HG02759 (cell line): ENCODE data around the gene CALHM1.

Source experiments
- ATAC-seq: cut with Tn5 transposase; IDR thresholded peaks from one replicate; pipeline ENCODE4 v1.9.1; 2021; ENCODE audit warnings: mild to moderate bottlenecking, moderate library complexity; ENCODE audit not compliant: unreplicated experiment

Gene CALHM1

GRCh38 chr10:103456074-103456660 is 2.5 kb downstream of the CALHM1 start:
- ATAC-seq, result no peak

- no peak for ATAC-seq
Measured at GRCh38 chr10:103455235-103455634, 3.5 kb downstream of the CALHM1 start.

GRCh38 chr10:103454026-103454425 is 4.7 kb downstream of the CALHM1 start:
- ATAC-seq, result no peak

- no peak for ATAC-seq
Measured at GRCh38 chr10:103452506-103453230, 6.0 kb downstream of the CALHM1 start.

- peak; percentile 80 for ATAC-seq
Measured at GRCh38 chr10:103451831-103452505, 6.7 kb downstream of the CALHM1 start, which contains the start of gene CALHM2. Gene CALHM2, minus strand, starts transcription at chr10:103452370. Its CDS starts 2,429 bp downstream, at chr10:103449941.

GRCh38 chr10:103451091-103451813 is 7.4 kb downstream of the CALHM1 start:
- ATAC-seq, result no peak

- no peak for ATAC-seq
Measured at GRCh38 chr10:103450201-103450695, 8.5 kb downstream of the CALHM1 start.

- no peak for ATAC-seq
Measured at GRCh38 chr10:103449208-103450144, 9.2 kb downstream of the CALHM1 start.

- ATAC-seq, result no peak
Measured at GRCh38 chr10:103448746-103449145, 10.0 kb downstream of the CALHM1 start.

- no peak for ATAC-seq
Measured at GRCh38 chr10:103447187-103447586, 11.5 kb downstream of the CALHM1 start.

GRCh38 chr10:103445767-103446567 is 12.7 kb downstream of the CALHM1 start:
- ATAC-seq, result no peak

- ATAC-seq, result no peak
Measured at GRCh38 chr10:103445366-103445765, 13.3 kb downstream of the CALHM1 start.

- no peak for ATAC-seq
Measured at GRCh38 chr10:103444478-103444877, 14.2 kb downstream of the CALHM1 start.

GRCh38 chr10:103443475-103444185 is 15.1 kb downstream of the CALHM1 start:
- no peak for ATAC-seq

- no peak for ATAC-seq
Measured at GRCh38 chr10:103442031-103442461, 16.7 kb downstream of the CALHM1 start.

- no peak for ATAC-seq
Measured at GRCh38 chr10:103441611-103442010, 17.1 kb downstream of the CALHM1 start.

- no peak for ATAC-seq
Measured at GRCh38 chr10:103441206-103441605, 17.5 kb downstream of the CALHM1 start.

- ATAC-seq, result no peak
Measured at GRCh38 chr10:103440416-103440815, 18.3 kb downstream of the CALHM1 start.

GRCh38 chr10:103439776-103440175 is 18.9 kb downstream of the CALHM1 start:
- no peak for ATAC-seq
